ENCODE data around the gene RANGRF. TPM values are rescaled to one million over a fixed set of nuclear protein-coding genes. Genes with fewer than 3 reads are reported as not detected.

The RANGRF gene
- total RNA-seq, 3 donors from 2014 or later: 66.3 to 69.8 (median 67.6) TPM

DNA sequence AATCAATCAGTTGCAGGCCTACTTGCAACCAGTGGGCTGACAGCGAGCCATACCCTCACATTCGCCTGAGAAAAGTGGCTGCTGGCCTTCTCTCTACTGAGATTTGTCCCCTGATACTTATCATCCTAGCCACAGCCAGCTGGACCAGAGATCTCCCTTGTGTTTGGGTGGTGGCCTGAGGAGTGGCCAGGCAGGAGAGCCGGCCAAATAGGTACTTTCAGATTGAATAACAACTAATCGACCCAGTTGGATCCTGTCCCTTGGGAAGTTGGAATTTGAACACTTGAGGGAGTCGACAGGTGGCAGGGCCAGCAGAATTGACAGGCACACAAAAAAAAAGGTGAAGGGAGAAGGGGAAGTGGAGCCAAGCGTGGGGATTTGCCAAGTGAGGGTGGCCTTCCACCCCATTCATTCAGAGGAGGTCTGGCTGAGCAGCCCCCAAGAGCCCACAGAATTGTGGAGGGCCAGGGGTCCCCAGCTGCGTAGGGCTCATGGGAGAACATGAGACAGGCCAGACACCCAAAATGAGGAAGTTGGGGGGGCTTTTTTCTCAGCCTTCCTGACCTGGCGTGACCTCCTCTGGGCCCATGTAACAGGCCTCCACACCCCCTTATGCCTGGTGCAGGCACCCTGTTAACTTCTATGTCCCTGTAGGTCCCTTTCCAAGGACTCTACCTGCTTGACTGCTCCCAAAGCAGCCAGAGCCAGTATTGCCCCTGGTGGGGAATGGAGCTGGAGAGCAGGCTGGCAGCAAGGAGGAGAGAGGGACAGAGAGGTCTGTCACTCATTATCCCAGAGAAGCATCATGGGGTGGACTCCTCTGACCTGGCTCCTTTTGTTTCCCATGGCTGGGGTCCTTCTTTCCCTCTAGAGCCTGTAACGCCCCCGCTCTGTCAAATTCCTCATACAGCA is 2.9 kb upstream of the RANGRF start:
- Mint-ChIP-seq H3K36me3 (ENCODE audit: insufficient read depth) (no peaks in the 10 kb centered on the region), H3K4me3 (no peak overlapping the region), H3K4me1 (ENCODE audit: low read depth) (peaks cover 41% of the 10 kb centered on the region), H3K9me3 (no peaks in the 10 kb centered on the region), H3K27me3 (ENCODE audit: low read depth) (no peaks in the 10 kb centered on the region)
- ATAC-seq: no peak
- DNase-seq: no peak

DNA sequence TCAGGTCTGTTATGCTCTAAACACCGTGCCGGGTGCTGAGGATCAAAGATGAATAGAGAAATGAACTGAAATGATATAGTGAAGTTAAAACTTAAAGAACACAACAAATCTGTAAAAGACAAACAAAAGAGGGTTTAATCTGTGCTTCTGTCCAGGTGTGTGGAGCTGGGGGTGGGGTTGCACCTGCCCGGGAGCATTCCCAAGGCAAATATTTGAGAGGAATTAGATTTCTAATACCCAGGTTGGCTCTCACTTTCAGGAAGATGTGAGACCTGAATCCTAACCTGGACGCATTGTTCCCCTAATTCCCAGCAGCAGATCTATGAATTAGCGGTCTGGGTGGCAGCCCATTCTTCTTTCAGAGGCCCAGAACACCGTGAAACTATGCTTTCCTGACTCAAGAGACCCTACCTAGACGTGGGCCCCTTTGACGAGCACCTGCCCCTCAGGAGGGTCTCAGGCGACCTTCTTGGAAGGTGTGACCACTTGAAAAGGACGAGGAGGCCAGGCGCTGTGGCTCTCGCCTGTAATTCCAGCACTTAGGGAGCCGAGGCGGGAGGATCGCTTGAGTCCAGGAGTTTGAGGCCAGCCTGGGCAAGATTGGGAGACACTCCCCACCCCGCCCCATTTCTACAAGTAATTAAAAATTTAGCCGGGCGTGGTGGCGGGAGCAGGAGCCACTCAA is 677 bp upstream of the RANGRF start:
- no peaks in the 10 kb centered on the region for H3K9me3 Mint-ChIP-seq
- peaks cover 42% of the 10 kb centered on the region for H3K4me1 Mint-ChIP-seq (ENCODE audit: low read depth)
- no peak for DNase-seq
- ATAC-seq: no peak
- H3K4me3 Mint-ChIP-seq: peak overlapping the region; percentile 95
- H3K27me3 Mint-ChIP-seq (ENCODE audit: low read depth): no peaks in the 10 kb centered on the region
- H3K36me3 Mint-ChIP-seq (ENCODE audit: insufficient read depth): peaks cover 3% of the 10 kb centered on the region

DNA sequence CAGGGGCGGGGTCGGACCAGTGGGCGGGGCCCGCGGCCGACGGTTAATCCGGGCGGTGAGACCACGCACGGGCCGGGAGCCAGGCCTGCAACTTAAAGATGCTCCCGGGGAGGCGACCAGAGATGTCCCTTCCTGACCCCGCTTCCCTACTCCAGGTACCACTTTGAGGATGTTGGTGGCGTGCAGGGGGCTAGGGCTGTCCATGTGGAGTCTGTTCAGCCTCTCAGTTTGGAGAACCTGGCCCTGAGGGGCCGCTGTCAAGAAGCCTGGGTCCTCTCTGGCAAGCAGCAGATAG is 580 bp downstream of the RANGRF start:
- no peak for DNase-seq
- Mint-ChIP-seq H3K27me3 (ENCODE audit: low read depth) (no peaks in the 10 kb centered on the region), H3K9me3 (no peaks in the 10 kb centered on the region), H3K4me1 (ENCODE audit: low read depth) (peaks cover 38% of the 10 kb centered on the region), H3K4me3 (peak overlapping the region; percentile 95), H3K36me3 (ENCODE audit: insufficient read depth) (peaks cover 3% of the 10 kb centered on the region)
- ATAC-seq: no peak

DNA sequence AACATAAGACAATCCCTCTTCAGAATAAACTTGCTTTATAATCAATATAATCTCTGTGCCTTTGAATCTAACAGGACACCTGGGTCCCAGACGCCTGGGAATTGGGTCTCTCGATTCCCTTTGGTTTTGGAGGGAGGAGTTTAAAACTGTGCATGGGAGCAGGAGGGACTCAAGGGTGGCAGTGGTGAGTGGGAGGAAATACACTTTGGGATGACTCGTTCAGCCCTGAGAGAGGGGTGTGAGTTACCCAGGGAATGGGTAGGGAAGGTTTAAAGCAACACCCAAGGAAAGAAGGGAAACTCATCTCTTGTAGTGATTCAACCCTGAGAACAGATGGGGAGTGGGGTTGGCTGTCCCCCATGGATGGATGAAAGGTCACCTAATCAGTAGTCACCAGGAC is 1.6 kb downstream of the RANGRF start:
- Mint-ChIP-seq H3K36me3 (ENCODE audit: insufficient read depth) (peaks cover 3% of the 10 kb centered on the region), H3K27me3 (ENCODE audit: low read depth) (no peaks in the 10 kb centered on the region), H3K4me1 (ENCODE audit: low read depth) (peaks cover 39% of the 10 kb centered on the region), H3K4me3 (peak overlapping the region; percentile 95), H3K9me3 (no peaks in the 10 kb centered on the region)
- no peak for DNase-seq
- no peak for ATAC-seq

DNA sequence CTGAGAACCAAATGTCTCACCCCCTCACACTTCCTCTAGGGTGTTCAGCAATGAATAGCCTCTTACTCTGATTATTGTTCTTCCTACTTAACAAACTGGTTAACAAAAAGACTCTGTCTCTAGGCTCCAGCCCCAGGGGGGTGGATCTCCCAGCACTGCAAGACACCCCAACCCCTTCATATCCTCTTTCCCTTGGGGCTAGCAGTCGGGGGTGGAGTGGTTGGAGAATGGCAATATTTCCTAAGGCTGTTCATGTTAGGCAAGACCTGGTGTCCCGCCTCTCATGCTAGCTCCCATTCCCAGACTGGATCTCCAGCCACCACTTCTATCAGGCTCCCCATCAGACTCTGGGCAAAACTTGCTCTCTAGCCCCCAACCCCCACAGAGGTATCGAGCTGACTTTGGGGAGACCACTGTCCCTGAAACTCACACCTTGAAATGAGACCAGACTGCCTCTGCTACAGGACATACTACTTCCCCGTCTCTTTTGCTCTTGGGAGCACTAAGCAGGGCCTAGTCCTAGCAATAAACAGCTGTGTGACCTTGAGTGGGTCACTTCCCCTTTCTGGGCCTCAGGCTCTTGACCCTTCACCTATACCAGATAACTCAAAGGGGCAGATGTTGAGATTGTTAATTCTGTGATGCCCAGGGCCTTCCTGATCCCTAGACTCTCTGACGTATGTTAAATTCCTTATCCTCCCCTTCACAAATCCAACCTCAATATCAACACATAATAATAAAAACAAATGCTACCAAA is 4.3 kb downstream of the RANGRF start:
- ATAC-seq (no peak), DNase-seq (no peak)
- no peaks in the 10 kb centered on the region for H3K9me3 Mint-ChIP-seq
- H3K36me3 Mint-ChIP-seq (ENCODE audit: insufficient read depth): peaks cover 3% of the 10 kb centered on the region
- H3K27me3 Mint-ChIP-seq (ENCODE audit: low read depth): no peaks in the 10 kb centered on the region
- H3K4me1 Mint-ChIP-seq (ENCODE audit: low read depth): peaks cover 38% of the 10 kb centered on the region
- no peak overlapping the region for H3K4me3 Mint-ChIP-seq

DNA sequence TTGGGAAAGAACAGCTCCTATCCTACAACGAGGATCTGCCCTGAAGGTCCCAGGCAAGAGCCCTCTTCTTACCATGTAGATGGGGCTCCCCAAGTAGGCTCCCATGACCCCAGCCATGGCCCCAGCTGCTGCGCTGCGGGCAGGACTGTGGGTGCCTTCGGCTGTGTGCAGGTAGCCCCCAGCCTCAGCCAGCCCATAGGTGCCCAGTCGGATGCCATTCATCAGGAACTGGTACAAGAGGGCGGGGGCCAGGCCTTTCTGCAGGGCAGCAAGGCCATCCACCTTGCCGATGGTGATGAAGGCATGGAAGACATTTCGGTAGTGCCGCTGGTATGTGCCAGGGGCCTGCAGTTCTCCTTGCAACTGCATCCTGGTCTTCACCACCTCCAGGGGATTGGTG is 5.9 kb downstream of the RANGRF start:
- Mint-ChIP-seq H3K4me3 (peak overlapping the region; percentile 89), H3K36me3 (ENCODE audit: insufficient read depth) (peaks cover 3% of the 10 kb centered on the region), H3K27me3 (ENCODE audit: low read depth) (no peaks in the 10 kb centered on the region), H3K4me1 (ENCODE audit: low read depth) (peaks cover 29% of the 10 kb centered on the region), H3K9me3 (no peaks in the 10 kb centered on the region)
- ATAC-seq (no peak), DNase-seq (no peak)

DNA sequence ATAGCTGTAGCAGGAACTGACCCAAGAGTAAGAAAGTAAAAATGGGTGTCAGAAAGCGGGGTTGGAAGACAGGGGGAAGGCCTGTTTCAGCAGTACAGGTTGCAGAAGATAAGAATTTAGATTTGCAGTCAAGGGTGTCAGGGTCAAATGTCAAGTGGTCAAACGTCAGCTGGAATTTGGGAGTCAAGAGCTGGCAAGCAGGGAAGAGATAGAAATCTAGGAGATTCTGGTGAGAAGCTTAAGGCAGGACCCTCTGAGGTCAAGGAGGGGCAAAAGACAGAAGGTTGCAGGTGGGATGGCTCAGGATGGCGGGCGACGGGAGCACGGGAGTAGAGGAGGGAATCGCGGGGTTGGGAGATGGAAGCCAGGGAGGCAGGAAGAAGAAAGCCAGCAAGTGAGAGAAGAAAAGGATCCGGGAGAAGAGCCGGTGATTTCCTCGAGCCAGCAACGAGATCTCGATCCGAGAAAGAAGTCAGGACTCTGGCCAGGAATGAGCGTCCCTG is 6.4 kb downstream of the RANGRF start:
- Mint-ChIP-seq H3K27me3 (ENCODE audit: low read depth) (no peaks in the 10 kb centered on the region), H3K4me1 (ENCODE audit: low read depth) (peaks cover 24% of the 10 kb centered on the region)

DNA sequence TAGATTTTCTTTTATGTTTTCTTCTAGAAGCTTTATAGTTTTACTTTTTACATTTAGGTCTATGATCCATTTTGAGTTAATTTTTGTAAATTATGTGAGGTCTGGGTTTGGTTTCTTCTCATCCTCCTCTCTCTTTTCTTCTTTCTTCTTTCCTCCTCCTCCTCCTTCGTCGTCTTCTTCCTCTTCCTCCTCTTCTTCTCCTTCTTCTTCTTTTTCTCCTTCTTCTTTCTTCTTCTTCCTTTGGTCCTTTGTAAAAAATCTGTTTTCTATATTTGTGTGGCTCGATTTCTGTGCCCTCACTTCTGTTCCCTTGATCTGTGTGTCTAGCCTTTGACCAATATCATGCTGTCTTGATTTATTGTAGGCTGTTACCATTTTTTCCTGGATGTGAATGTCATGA is 11.8 kb downstream of the RANGRF start:
- DNase-seq (no peak), ATAC-seq (no peak)
- Mint-ChIP-seq H3K4me3 (no peak overlapping the region), H3K9me3 (no peaks in the 10 kb centered on the region), H3K27me3 (ENCODE audit: low read depth) (no peaks in the 10 kb centered on the region), H3K4me1 (ENCODE audit: low read depth) (peaks cover 8% of the 10 kb centered on the region), H3K36me3 (ENCODE audit: insufficient read depth) (no peaks in the 10 kb centered on the region)

More for the DNA sequence above, 6.4 kb downstream of the RANGRF start:
- ATAC-seq (no peak), DNase-seq (no peak)
- Mint-ChIP-seq H3K4me3 (peak overlapping the region; percentile 89), H3K36me3 (ENCODE audit: insufficient read depth) (peaks cover 3% of the 10 kb centered on the region), H3K9me3 (no peaks in the 10 kb centered on the region)

DNA sequence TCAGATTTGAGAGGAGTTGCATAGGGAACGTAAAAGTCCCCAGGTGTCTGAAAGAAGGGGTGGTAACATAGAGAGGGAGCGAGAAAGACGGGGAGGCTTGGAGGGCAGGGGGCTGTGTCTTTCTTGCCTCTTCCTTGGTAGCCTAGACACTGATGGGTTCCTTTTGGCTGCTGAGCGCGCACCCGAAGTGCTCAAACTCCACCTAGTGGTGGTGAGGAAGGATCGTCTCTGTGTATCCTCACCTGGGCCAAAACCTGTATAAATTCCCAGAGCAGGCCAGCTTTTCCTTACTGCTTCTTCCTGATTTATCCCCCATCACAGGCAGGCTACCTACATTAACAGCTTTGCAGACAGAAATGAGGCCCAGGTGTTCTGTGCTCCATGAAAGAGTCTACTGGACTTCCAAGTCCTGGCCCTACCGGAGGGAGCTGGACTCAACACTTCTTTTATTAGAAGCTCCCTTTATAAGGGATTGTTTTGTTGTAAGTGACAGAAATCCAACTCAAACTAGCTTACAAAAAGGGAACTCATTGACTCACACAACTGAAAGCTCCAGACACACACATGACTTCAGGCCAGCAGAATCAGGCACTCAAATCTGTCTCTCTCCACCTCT is 12.3 kb downstream of the RANGRF start:
- peak; percentile 57 for DNase-seq
- H3K4me3 Mint-ChIP-seq: no peak overlapping the region
- H3K36me3 Mint-ChIP-seq (ENCODE audit: insufficient read depth): no peaks in the 10 kb centered on the region
- peaks cover 8% of the 10 kb centered on the region for H3K4me1 Mint-ChIP-seq (ENCODE audit: low read depth)
- peak; percentile 93 to 94 for ATAC-seq
- H3K9me3 Mint-ChIP-seq: no peaks in the 10 kb centered on the region
- H3K27me3 Mint-ChIP-seq (ENCODE audit: low read depth): no peaks in the 10 kb centered on the region

DNA sequence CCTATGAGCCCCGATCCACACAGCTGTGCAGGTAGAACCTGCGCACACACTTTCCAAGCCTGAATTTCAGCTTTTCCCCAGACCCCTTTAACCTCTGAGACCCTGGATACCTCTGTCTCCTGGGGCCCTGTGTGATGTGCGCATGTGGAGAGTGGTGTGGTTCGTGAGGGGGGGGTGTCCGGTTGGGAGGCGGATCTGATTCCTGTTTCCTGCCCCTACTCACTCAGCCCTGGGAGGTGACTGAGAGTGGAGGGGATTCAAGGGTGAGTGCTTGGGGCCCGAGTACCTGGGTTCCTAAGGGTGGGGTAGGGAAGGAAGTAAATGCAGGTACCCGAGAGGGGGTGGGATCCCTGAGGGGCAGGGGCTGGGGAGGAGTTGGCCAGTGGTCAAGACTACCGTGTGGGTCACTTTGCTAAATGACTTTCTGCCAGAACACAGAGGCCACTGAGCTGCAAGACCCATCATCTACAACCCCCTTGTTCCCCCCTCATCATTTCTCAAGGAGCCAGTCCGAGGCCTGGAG is 22.2 kb downstream of the RANGRF start:
- H3K27me3 Mint-ChIP-seq (ENCODE audit: low read depth): peaks cover 21% of the 10 kb centered on the region
- H3K4me3 Mint-ChIP-seq: no peak overlapping the region
- no peak for ATAC-seq
- no peaks in the 10 kb centered on the region for H3K9me3 Mint-ChIP-seq
- no peak for DNase-seq
- H3K4me1 Mint-ChIP-seq (ENCODE audit: low read depth): no peaks in the 10 kb centered on the region
- H3K36me3 Mint-ChIP-seq (ENCODE audit: insufficient read depth): no peaks in the 10 kb centered on the region

DNA sequence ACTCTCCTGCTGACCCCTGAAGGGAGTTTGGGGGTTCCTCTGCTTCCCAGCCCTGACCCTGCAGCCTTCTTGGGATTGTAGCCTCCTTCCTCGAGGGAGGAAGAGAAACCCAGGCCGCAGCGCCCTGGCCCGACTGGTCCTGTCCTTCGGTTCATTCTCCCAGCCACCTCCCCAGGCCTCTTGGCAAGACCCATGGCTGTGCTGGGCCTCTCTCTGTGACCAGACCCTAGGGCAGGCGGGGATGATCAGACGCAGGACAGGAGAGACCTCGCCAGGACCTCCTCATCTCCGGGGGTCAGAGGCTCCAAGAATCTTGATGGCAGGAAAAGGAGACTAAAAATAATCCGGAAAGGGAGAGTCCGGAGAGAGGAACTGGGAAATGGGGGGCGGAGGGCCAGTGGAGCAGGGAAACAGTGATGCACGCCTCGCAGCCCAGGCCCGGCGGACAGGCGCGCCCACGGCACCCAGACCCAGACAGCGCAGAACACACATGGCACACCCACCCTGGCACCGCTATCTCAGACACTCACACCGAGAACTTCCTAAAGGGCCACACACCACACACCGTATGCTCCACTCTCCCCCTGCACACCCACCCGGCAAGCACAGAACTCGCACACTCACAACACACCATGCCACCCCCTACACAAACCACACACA is 22.8 kb downstream of the RANGRF start:
- no peak for DNase-seq
- no peak for ATAC-seq
- no peaks in the 10 kb centered on the region for H3K36me3 Mint-ChIP-seq (ENCODE audit: insufficient read depth)
- H3K27me3 Mint-ChIP-seq (ENCODE audit: low read depth): peaks cover 21% of the 10 kb centered on the region
- no peaks in the 10 kb centered on the region for H3K4me1 Mint-ChIP-seq (ENCODE audit: low read depth)
- H3K9me3 Mint-ChIP-seq: no peaks in the 10 kb centered on the region
- no peak overlapping the region for H3K4me3 Mint-ChIP-seq

DNA sequence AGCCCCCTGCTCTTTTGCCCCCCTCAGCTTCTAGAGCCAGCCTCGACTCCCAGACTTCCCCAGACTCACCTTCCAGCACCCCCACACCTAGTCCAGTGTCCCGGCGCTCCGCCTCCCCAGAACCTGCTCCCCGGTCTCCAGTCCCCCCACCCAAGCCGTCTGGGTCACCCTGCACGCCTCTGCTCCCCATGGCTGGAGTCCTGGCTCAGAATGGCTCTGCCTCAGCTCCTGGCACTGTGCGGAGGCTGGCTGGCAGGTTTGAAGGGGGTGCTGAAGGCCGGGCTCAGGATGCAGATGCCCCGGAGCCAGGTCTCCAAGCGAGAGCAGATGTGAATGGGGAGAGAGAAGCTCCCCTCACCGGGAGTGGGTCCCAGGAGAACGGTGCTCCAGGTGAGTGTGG is 23.8 kb downstream of the RANGRF start:
- Mint-ChIP-seq H3K36me3 (ENCODE audit: insufficient read depth) (no peaks in the 10 kb centered on the region), H3K9me3 (no peaks in the 10 kb centered on the region), H3K4me1 (ENCODE audit: low read depth) (no peaks in the 10 kb centered on the region), H3K27me3 (ENCODE audit: low read depth) (peaks cover 25% of the 10 kb centered on the region), H3K4me3 (no peak overlapping the region)
- no peak for ATAC-seq
- DNase-seq: no peak

DNA sequence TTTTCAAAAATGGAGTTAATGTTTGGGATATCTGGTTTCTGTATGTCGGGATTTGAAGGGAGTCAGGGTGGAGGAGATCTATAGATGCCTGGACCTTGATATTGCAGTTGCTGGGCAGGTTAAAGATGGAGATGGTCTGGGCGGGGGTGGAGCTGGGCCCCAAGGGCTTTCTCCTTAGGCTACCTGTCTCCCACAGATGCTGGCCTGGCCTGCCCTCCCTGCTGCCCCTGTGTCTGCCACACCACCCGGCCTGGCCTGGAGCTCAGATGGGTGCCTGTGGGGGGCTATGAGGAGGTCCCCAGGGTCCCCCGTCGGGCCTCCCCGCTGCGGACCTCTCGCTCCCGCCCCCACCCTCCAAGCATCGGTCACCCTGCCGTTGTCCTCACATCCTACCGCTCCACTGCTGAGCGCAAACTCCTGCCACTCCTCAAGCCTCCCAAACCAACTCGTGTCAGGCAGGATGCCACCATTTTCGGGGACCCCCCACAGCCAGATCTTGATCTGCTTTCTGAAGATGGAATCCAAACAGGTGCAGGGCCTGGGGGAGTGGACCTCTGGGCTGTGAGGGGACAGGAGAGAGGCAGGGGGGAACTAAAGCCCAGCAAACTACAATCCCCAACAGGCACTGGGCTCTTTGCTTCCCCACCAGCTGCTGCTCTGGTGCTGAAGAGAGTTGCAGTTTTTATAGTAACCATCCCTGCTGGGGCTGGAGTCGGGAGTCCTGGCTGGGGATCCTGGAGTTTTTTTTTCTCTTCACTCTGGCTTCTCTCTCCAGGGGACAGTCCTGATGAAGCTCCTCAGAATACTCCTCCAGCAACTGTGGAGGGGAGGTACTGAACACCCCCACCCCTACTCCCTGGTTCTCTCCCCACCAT is 24.5 kb downstream of the RANGRF start:
- Mint-ChIP-seq H3K36me3 (ENCODE audit: insufficient read depth) (no peaks in the 10 kb centered on the region), H3K9me3 (no peaks in the 10 kb centered on the region), H3K27me3 (ENCODE audit: low read depth) (peaks cover 25% of the 10 kb centered on the region), H3K4me1 (ENCODE audit: low read depth) (no peaks in the 10 kb centered on the region), H3K4me3 (no peak overlapping the region)
- no peak for DNase-seq
- ATAC-seq: no peak
